Ectodermal cell (in vitro differentiated cells): Measurements from ENCODE around the gene ERF.

Source experiments
- H3K27ac ChIP-seq: 2 replicates; pipeline ENCODE4 v1.7.0; 2013; ENCODE audit warnings: mild to moderate bottlenecking, low read depth, low read length; ENCODE audit not compliant: insufficient read depth, poor library complexity, severe bottlenecking
- H3K27me3 ChIP-seq: 2 replicates; pipeline ENCODE4 v1.7.0; 2013; ENCODE audit warnings: mild to moderate bottlenecking, low read length; ENCODE audit not compliant: insufficient read depth, control insufficient read depth, poor library complexity, severe bottlenecking
- H3K36me3 ChIP-seq: one replicate; pipeline ENCODE4 v1.7.0; 2013; ENCODE audit warnings: low read length; ENCODE audit not compliant: control insufficient read depth, insufficient read depth
- H3K4me1 ChIP-seq: one replicate; pipeline ENCODE4 v1.7.0; 2013; ENCODE audit warnings: low read length; ENCODE audit not compliant: control insufficient read depth, insufficient read depth
- H3K4me3 ChIP-seq: 2 replicates; pipeline ENCODE4 v1.7.0; 2013; ENCODE audit warnings: low read depth, low read length, control low read depth; ENCODE audit not compliant: insufficient read depth
- H3K9me3 ChIP-seq: 2 replicates; pipeline ENCODE4 v1.7.0; 2013; ENCODE audit warnings: mild to moderate bottlenecking, low read length, moderate library complexity; ENCODE audit not compliant: control insufficient read depth
- WGBS, 2 experiments: methylation state at CpG; one replicate each; pipeline ENCODE4 v1.1.7; 2013; ENCODE audit warnings: missing lambda C conversion rate in 2 of 2; 5-methylcytosine and 5-hydroxymethylcytosine counted together

ERF gene

GRCh38 chr19:42239544-42240220 lies 15.2 kb downstream of the ERF start:
- Histone ChIP-seq H3K4me1 (no peaks in the 10 kb centered on the region), H3K9me3 (no peaks in the 10 kb centered on the region), H3K27me3 (no peaks in the 10 kb centered on the region), H3K27ac (no peak overlapping the region), H3K36me3 (peaks cover 24% of the 10 kb centered on the region), H3K4me3 (no peak overlapping the region)
- WGBS, 2 experiments, result 93 to 95% methylated on average over 10 of the region's 10 CpGs

GRCh38 chr19:42235181-42235580 lies 19.7 kb downstream of the ERF start:
- no peak overlapping the region for H3K4me3 ChIP-seq
- H3K27ac ChIP-seq, result no peak overlapping the region
- no peaks in the 10 kb centered on the region for H3K9me3 ChIP-seq
- peaks cover 43% of the 10 kb centered on the region for H3K36me3 ChIP-seq
- 93 to 94% methylated on average over 5 of the region's 5 CpGs for WGBS, 2 experiments
- no peaks in the 10 kb centered on the region for H3K27me3 ChIP-seq
- H3K4me1 ChIP-seq, result no peaks in the 10 kb centered on the region

GRCh38 chr19:42234364-42234763 lies 20.6 kb downstream of the ERF start:
- Histone ChIP-seq H3K36me3 (peaks cover 38% of the 10 kb centered on the region), H3K4me3 (no peak overlapping the region), H3K27me3 (no peaks in the 10 kb centered on the region), H3K9me3 (no peaks in the 10 kb centered on the region), H3K27ac (no peak overlapping the region), H3K4me1 (no peaks in the 10 kb centered on the region)
- 95 to 96% methylated on average over 11 of the region's 11 CpGs for whole genome bisulfite sequencing, 2 experiments

- Histone ChIP-seq H3K36me3 (peaks cover 38% of the 10 kb centered on the region), H3K27me3 (no peaks in the 10 kb centered on the region), H3K4me3 (no peak overlapping the region), H3K9me3 (no peaks in the 10 kb centered on the region), H3K4me1 (no peaks in the 10 kb centered on the region), H3K27ac (no peak overlapping the region)
- 92 to 95% methylated on average over 6 of the region's 6 CpGs for WGBS, 2 experiments
Measured at GRCh38 chr19:42233678-42234292, 21.1 kb downstream of the ERF start.

GRCh38 chr19:42233106-42233505 lies 21.8 kb downstream of the ERF start:
- H3K36me3 ChIP-seq, result peaks cover 38% of the 10 kb centered on the region
- H3K4me1 ChIP-seq, result no peaks in the 10 kb centered on the region
- 90 to 91% methylated on average over 6 to 7 of the region's 7 CpGs for WGBS, 2 experiments
- no peak overlapping the region for H3K27ac ChIP-seq
- no peak overlapping the region for H3K4me3 ChIP-seq
- no peaks in the 10 kb centered on the region for H3K27me3 ChIP-seq
- H3K9me3 ChIP-seq, result no peaks in the 10 kb centered on the region

- no peaks in the 10 kb centered on the region for H3K4me1 ChIP-seq
- no peaks in the 10 kb centered on the region for H3K9me3 ChIP-seq
- peaks cover 38% of the 10 kb centered on the region for H3K36me3 ChIP-seq
- WGBS, 2 experiments, result 94 to 95% methylated on average over 10 of the region's 10 CpGs
- H3K4me3 ChIP-seq, result no peak overlapping the region
- H3K27ac ChIP-seq, result no peak overlapping the region
- H3K27me3 ChIP-seq, result no peaks in the 10 kb centered on the region
Measured at GRCh38 chr19:42232435-42232834, 22.5 kb downstream of the ERF start.

- peaks cover 39% of the 10 kb centered on the region for H3K36me3 ChIP-seq
- H3K4me3 ChIP-seq, result no peak overlapping the region
- H3K9me3 ChIP-seq, result no peaks in the 10 kb centered on the region
- H3K27me3 ChIP-seq, result no peaks in the 10 kb centered on the region
- no peak overlapping the region for H3K27ac ChIP-seq
- WGBS, 2 experiments, result 92 to 96% methylated on average over 4 of the region's 4 CpGs
- no peaks in the 10 kb centered on the region for H3K4me1 ChIP-seq
Measured at GRCh38 chr19:42230571-42230970, 24.4 kb downstream of the ERF start.

- H3K36me3 ChIP-seq, result peaks cover 40% of the 10 kb centered on the region
- H3K27ac ChIP-seq, result no peak overlapping the region
Measured at GRCh38 chr19:42229855-42230351, 25.0 kb downstream of the ERF start.

GRCh38 chr19:42229301-42229854 lies 25.6 kb downstream of the ERF start:
- H3K4me1 ChIP-seq, result no peaks in the 10 kb centered on the region
- 91 to 92% methylated on average over 4 of the region's 4 CpGs for WGBS, 2 experiments
- H3K4me3 ChIP-seq, result no peak overlapping the region
- no peaks in the 10 kb centered on the region for H3K27me3 ChIP-seq
- peak overlapping the region; percentile 44 for H3K27ac ChIP-seq
- no peaks in the 10 kb centered on the region for H3K9me3 ChIP-seq
- peaks cover 40% of the 10 kb centered on the region for H3K36me3 ChIP-seq

More at GRCh38 chr19:42229855-42230351, 25.0 kb downstream of the ERF start:
- H3K4me1 ChIP-seq, result no peaks in the 10 kb centered on the region
- no peak overlapping the region for H3K4me3 ChIP-seq
- WGBS, 2 experiments, result 91 to 93% methylated on average over 8 of the region's 8 CpGs
- H3K27me3 ChIP-seq, result no peaks in the 10 kb centered on the region
- H3K9me3 ChIP-seq, result no peaks in the 10 kb centered on the region

GRCh38 chr19:42228641-42229040 lies 26.3 kb downstream of the ERF start:
- Histone ChIP-seq H3K4me3 (no peak overlapping the region), H3K36me3 (peaks cover 36% of the 10 kb centered on the region), H3K4me1 (no peaks in the 10 kb centered on the region), H3K9me3 (no peaks in the 10 kb centered on the region), H3K27ac (no peak overlapping the region), H3K27me3 (no peaks in the 10 kb centered on the region)
- 88 to 90% methylated on average over 4 of the region's 4 CpGs for WGBS, 2 experiments
